Immature natural killer cell (primary cell): Measurements from ENCODE around the gene UQCC5. TPM values are rescaled to one million over a fixed set of nuclear protein-coding genes. Genes with fewer than 3 reads are reported as not detected.
"Not testable (repeated sequence)": the region's sequence is repeated elsewhere in the genome, so short reads cannot be mapped to it uniquely, and the experiment has no call there.

Experiments used
- DNase-seq, 3 donors: peaks; one replicate each; pipeline ENCODE4 v3.0.0; 2022; ENCODE audit warnings: mixed read lengths in 1 of 3
- H3K27ac Mint-ChIP-seq, 6 donors: one replicate each; pipeline ENCODE4 v1.8.0; 2020; ENCODE audit warnings: mixed read lengths in 6 of 6, mild to moderate bottlenecking in 5 of 6, inconsistent platforms in 4 of 6, moderate library complexity in 3 of 6
- H3K27me3 Mint-ChIP-seq, 3 donors: one replicate each; pipeline ENCODE4 v1.8.0; 2020 to 2021; ENCODE audit warnings: low read depth in 3 of 3, mild to moderate bottlenecking in 3 of 3, mixed read lengths in 3 of 3, moderate library complexity in 3 of 3, inconsistent platforms in 1 of 3
- H3K36me3 Mint-ChIP-seq, 3 donors: one replicate each; pipeline ENCODE4 v1.8.0; 2020; ENCODE audit warnings: mixed read lengths in 3 of 3, inconsistent platforms in 2 of 3, mild to moderate bottlenecking in 2 of 3
- H3K4me1 Mint-ChIP-seq, 2 donors: one replicate each; pipeline ENCODE4 v1.8.0; 2020; ENCODE audit warnings: inconsistent platforms in 2 of 2, mild to moderate bottlenecking in 2 of 2, mixed read lengths in 2 of 2, moderate library complexity in 1 of 2
- H3K4me3 Mint-ChIP-seq, 5 donors: one replicate each; pipeline ENCODE4 v1.8.0; 2020; ENCODE audit warnings: mild to moderate bottlenecking in 5 of 5, mixed read lengths in 5 of 5, inconsistent platforms in 3 of 5, moderate library complexity in 3 of 5
- H3K9me3 Mint-ChIP-seq, 6 donors: one replicate each; pipeline ENCODE4 v1.8.0; 2020; ENCODE audit warnings: mild to moderate bottlenecking in 6 of 6, mixed read lengths in 6 of 6, inconsistent platforms in 4 of 6, moderate library complexity in 3 of 6
- polyA plus RNA-seq, 3 donors: library from polyadenylated mRNA; unstranded; fragments of 300-500 nt; fragmentation: Illumina TruSeq; gene quantifications; one replicate each; pipeline ENCODE4 v1.2.3, GENCODE V29; 2021

The UQCC5 gene
- polyA plus RNA-seq, 3 donors from 2014 or later, result 11.7 to 27.2 (median 13.9) TPM

DNA sequence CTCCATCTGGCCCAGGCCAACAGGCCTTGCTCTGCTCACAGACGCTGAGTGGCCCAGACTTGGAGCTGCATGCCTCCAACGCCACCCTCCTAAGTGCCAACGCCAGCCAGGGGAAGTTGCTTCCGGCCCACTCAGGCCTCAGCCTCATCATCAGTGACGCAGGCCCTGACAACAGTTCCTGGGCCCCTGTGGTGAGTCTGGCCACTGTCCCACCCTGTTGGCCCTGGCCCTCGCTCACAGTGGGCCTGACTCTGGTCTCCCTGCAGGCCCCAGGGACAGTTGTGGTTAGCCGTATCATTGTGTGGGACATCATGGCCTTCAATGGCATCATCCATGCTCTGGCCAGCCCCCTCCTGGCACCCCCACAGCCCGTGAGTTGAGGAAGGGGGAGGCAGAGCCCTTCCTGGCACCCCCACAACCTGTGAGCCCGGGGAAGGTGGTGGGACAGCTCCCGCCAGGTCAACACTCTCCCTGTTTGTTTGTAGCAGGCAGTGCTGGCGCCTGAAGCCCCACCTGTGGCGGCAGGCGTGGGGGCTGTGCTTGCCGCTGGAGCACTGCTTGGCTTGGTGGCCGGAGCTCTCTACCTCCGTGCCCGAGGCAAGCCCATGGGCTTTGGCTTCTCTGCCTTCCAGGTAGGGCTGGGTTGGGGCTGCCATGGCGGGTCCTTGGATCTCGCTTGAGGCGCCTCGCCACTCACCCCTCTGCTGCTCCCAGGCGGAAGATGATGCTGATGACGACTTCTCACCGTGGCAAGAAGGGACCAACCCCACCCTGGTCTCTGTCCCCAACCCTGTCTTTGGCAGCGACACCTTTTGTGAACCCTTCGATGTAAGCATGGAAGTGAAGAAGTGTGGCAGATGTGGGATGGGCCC, 12.8 kb upstream of the UQCC5 start:
- no peak for DNase-seq
- peaks cover 0 to 3% (median 1%) of the 10 kb centered on the region in 3 donors for H3K27me3 Mint-ChIP-seq
- H3K4me3 Mint-ChIP-seq, result no peak overlapping the region
- H3K9me3 Mint-ChIP-seq, result no peaks in the 10 kb centered on the region
- no peaks in the 10 kb centered on the region for H3K36me3 Mint-ChIP-seq
- H3K4me1 Mint-ChIP-seq, result no peaks in the 10 kb centered on the region
- no peak overlapping the region for H3K27ac Mint-ChIP-seq

DNA sequence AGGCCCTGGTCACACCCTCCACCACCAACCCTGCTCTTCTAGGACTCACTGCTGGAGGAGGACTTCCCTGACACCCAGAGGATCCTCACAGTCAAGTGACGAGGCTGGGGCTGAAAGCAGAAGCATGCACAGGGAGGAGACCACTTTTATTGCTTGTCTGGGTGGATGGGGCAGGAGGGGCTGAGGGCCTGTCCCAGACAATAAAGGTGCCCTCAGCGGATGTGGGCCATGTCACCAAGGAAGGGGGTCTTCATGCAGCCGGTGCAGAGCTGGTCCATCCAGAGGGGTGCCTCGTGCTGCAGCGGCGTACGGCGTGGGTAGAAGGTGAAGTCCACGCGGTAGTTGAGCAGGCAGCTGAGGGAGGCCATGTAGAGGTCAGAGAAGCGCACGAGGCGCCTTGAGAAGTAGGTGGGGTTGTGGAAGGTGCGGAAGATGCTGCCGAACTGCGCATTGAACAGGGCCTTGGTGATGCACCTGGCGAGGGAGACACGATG, 12.1 kb upstream of the UQCC5 start:
- Mint-ChIP-seq H3K4me1 (no peaks in the 10 kb centered on the region), H3K27ac (no peak overlapping the region), H3K9me3 (no peaks in the 10 kb centered on the region), H3K4me3 (no peak overlapping the region), H3K36me3 (no peaks in the 10 kb centered on the region), H3K27me3 (peaks cover 0 to 3% (median 1%) of the 10 kb centered on the region in 3 donors)
- DNase-seq, result no peak

DNA sequence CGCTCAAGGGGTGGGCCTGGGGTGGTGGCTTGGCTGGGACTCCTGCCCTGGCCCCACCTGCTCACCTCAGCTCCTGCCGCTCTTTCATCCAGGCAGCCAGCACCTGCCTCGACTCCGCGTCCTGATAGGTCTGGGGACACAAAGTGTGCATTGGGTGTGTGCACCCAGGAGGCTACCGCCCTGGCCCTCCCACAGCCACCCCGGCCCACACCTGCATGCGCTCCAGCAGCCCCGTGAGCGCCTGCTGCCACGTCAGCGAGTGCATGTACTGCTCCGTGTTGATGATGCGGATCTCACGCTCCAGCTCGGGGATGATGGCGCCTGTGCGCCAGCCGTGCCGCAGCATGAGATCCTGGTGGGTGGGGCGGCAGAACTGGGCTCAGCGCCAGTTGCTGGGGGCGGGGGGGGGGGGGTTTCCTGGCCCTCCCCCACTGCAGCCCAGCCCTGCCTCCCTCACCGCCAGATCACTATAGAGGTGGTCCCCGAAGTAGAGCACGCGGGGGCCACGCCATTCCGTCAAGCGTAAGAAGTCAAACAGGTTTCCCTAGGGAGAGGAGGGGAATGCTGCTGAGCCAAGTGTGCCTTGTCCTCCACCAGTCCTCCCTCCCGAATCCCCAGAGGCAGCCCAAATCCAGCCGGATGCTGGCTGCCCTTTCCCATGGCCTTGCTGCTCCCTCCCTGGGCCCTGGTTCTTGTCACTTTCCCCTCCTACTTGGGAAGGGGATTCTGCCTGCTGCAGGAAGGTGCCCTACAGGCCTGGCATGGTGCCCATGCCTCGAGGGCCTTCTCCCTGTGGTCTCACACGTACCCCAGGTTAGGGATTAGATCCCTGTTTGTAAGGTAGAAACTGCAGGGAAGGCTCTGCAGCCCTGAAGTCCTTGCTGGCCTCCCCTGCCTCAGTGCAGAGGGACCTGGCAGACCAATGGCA, 11.4 kb upstream of the UQCC5 start:
- H3K27ac Mint-ChIP-seq, result no peak overlapping the region
- no peaks in the 10 kb centered on the region for H3K4me1 Mint-ChIP-seq
- H3K4me3 Mint-ChIP-seq, result no peak overlapping the region
- DNase-seq, result no peak
- H3K36me3 Mint-ChIP-seq, result no peaks in the 10 kb centered on the region
- H3K27me3 Mint-ChIP-seq, result peaks cover 0 to 3% (median 1%) of the 10 kb centered on the region in 3 donors
- no peaks in the 10 kb centered on the region for H3K9me3 Mint-ChIP-seq

DNA sequence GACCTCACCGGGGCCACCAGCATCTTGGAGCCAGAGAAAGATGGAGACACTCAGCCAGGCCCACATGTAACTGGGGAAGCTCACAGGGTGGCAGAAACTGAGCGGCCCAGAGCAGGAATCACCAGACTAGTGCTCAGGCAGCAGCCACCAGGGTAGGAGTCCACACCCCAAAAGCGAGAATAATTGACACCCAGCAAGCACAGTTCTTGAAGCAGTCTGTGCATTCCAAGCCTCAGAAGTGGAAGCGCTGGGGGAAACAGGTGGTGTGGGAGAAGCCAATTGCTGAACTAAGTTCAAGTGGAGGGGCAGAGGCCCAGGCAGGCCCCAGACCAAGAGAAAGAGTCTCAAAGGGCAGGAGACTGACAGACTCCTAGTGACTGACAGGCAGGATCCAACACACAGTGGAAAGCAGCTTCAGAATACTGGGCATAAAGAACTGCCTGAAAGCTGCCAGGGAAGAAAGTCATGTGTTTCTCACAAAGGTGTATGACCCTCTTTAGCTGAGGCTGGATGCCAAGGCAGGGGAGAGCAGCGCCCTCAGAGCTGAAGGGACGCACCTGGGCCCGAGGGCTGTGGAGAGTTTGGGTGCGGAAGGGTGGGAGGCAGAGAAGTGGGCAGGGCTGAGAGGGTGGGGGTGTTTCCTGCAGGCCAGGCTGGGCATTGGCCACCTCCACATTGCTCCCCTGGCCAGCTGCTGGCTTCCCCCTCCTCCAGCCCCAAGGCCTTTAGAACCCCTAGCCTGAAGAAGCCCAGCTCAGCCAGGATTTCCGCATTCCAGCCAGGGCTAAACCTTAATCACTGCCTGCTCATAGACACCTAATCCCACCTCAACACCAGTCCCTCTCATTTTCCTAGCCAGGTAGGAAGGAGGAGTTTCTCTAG, 10.5 kb upstream of the UQCC5 start:
- peak overlapping the region in 1 of 6 donors; percentile 28 for H3K27ac Mint-ChIP-seq
- H3K27me3 Mint-ChIP-seq, result peaks cover 0 to 3% (median 1%) of the 10 kb centered on the region in 3 donors
- no peaks in the 10 kb centered on the region for H3K9me3 Mint-ChIP-seq
- DNase-seq, result no peak
- no peaks in the 10 kb centered on the region for H3K4me1 Mint-ChIP-seq
- no peak overlapping the region for H3K4me3 Mint-ChIP-seq
- H3K36me3 Mint-ChIP-seq, result no peaks in the 10 kb centered on the region

DNA sequence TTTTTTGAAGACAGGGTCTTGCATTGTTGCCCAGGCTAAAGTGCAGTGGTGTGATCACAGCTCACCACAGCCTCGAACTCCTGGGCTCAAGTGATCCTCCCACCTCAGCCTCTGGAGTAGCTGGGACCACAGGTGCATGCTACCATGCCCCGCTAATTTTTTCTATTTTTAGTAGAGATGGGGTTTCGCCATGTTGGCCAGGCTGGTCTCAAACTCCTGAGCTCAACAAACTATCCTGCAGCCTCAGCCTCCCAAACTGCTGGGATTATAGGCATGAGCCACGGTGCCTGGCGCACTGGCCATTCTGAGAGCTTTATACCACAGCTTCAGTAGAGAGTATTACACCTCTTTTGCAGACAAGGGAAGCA, 9.8 kb upstream of the UQCC5 start:
- H3K36me3 Mint-ChIP-seq, H3K4me3 Mint-ChIP-seq, H3K4me1 Mint-ChIP-seq, H3K27ac Mint-ChIP-seq, H3K27me3 Mint-ChIP-seq, DNase-seq, H3K9me3 Mint-ChIP-seq: not testable (repeated sequence)

DNA sequence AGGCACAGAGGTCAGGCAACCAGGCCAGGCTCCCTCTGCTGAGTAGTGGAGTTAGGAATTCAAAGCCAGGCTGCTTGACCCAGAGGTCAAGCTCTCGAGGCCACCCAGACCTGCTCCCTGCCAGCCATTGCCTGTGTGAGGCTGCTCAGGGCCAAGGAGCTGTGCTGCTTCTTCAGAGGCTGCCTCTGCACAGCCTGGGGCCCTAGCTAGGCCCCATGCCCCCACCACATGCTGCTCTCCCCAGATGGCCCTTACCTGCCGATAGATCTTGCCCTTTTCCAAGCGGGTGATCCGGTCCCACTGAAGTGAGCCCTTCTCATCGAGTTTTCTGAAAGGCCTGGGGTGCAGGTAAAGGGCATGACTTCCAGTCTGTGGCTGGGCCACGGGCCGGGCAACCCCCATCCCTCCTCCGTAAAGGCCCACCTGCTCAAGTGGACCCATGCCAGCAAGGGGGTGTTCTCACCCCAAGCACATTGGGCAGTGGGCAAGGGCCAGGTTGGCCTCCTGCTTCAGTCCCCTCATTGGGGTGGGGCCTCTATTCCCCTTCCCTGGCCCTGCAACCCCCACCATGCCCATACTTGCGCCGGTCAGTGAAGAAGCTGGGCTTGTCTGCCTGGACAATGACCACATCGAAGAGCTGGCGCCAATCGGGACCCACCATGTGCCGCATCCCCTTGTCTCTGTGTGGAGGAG, 9.2 kb upstream of the UQCC5 start:
- no peak overlapping the region for H3K27ac Mint-ChIP-seq
- no peak for DNase-seq
- no peaks in the 10 kb centered on the region for H3K4me1 Mint-ChIP-seq
- no peak overlapping the region for H3K4me3 Mint-ChIP-seq
- H3K27me3 Mint-ChIP-seq, result peaks cover 0 to 3% (median 1%) of the 10 kb centered on the region in 3 donors
- no peaks in the 10 kb centered on the region for H3K9me3 Mint-ChIP-seq
- no peaks in the 10 kb centered on the region for H3K36me3 Mint-ChIP-seq

DNA sequence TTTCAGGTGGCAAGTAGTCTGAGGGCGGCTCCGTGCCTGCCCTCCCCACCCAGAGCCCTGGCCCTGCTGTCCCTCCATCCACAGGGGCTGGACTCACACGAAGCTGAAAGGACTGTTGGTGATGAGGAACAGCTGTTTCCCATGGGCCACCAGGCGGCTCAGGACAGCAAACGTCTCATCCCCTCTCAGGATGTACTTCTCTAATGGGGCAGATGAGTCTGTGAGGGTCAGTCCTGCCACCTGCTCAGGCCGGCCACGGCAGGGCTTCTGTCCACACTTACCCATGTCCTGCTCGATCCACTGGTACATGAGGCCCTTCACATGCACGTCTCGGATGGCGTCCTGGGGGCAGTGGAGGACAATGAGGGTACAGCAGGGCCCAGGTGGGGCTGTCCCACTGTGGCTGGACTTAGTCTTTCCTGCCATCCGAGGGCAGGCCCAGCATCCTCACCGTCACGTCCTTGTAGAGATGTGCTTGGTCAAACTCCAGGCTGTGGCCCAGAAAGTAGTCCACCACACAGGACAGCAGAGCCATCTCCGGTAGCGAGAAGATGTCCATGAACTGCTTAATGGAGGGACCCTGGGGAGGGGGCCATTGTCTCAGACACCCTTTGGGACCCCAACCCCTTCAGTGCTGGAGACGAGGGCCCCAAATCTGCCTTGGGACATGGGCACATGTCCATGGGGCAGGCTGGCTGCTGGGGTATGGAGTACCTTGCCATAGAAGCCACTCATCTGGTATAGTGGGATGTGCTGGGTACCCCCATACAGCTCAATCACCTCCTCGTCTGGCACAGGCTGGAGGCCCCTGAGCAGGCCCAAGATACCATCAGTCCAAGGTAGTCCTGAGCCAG, 8.4 kb upstream of the UQCC5 start:
- Mint-ChIP-seq H3K4me1 (peaks cover 0 to 3% of the 10 kb centered on the region in 2 donors), H3K9me3 (no peaks in the 10 kb centered on the region), H3K4me3 (no peak overlapping the region), H3K36me3 (no peaks in the 10 kb centered on the region), H3K27me3 (peaks cover 0 to 3% (median 1%) of the 10 kb centered on the region in 3 donors), H3K27ac (no peak overlapping the region)
- DNase-seq, result no peak

DNA sequence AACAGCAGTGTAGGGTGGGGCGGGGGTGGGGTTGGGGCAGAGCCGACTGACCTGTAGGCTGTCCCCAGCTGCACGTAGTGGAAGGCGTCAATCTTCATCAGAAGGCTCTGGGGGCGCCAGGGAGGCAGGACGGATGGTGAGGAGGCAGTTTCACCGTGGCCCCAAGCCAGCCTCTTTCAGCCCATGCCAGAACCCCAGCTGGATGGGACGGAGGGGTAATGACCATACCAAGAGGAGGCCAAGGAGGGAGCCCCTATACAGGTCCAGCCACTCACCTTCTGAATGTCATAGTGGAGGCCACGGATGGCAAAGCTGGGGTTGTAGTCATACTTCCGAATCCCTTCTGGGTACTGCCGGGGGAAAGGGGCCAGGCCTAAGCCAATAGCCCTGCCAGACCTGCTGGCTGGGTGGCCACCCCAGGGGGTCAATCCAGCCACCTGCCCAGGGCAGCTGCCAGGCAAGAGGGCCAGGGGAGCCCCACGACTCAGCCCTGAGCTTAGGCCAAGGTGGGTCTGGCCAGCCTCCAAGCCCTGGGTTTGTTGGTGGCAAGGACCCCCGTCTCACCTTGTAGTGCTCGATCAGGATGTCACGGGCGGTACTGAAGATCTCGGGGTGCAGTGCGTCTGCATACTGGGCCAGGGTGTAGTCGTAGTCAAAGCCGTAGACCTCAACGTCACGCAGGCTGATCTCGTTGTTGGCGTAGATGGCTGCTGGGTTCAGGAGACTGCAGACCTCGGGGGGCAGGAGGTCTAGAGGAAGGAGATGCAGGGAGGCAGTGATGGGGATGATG, 7.6 kb upstream of the UQCC5 start:
- no peak overlapping the region for H3K4me3 Mint-ChIP-seq
- H3K9me3 Mint-ChIP-seq, result no peaks in the 10 kb centered on the region
- no peaks in the 10 kb centered on the region for H3K36me3 Mint-ChIP-seq
- no peak for DNase-seq
- peaks cover 0 to 3% (median 1%) of the 10 kb centered on the region in 3 donors for H3K27me3 Mint-ChIP-seq
- peaks cover 0 to 3% of the 10 kb centered on the region in 2 donors for H3K4me1 Mint-ChIP-seq
- H3K27ac Mint-ChIP-seq, result no peak overlapping the region

DNA sequence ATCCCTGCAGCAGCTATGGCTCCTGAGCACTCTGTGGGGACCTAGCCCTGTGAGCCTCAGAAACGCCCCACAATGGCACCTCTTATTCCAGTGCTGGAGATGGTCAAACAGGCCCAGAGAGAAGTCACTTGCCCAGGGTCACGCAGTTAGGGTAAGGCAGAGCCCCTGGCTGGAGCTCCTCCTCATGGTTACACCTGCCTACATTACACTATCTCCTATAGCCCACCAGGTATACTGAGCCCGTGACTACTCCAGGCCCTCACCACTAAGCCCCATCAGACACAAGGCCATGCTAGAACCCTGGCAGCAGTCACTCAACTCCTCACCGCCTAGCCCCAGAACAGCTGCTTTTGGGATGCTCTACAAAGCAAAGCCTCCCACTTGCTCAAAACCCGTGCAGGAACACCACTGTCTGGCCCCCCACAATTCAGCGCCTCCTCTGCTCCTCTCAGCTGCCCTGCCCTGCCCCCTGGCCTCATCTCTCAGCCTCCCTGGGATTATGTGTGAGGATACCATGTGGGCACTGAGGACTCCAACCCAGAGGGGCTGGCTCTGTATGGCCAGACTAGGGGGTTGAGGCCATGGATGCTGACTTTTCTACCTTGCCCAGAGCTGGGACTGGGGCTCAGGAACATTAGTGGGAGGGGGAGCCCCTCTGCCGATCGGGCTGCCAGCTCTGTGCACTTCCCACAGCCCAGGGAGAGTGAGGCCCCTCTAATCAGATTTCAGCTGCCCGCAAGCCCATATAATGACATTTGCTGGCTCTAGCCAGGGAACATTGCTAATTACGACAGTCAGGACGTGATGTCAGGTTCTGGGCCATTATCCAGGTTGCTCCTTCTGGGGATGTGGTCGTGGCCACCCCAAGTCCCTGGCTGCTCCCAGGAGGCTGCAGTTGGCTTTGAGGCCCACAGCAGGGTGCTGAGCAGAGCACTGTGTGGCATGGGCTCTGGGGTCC, 6.8 kb upstream of the UQCC5 start:
- Mint-ChIP-seq H3K4me1 (peaks cover 0 to 4% of the 10 kb centered on the region in 2 donors), H3K27ac (no peak overlapping the region), H3K4me3 (no peak overlapping the region), H3K9me3 (no peaks in the 10 kb centered on the region), H3K36me3 (no peaks in the 10 kb centered on the region), H3K27me3 (peaks cover 1 to 2% (median 1%) of the 10 kb centered on the region in 3 donors)
- DNase-seq, result no peak

DNA sequence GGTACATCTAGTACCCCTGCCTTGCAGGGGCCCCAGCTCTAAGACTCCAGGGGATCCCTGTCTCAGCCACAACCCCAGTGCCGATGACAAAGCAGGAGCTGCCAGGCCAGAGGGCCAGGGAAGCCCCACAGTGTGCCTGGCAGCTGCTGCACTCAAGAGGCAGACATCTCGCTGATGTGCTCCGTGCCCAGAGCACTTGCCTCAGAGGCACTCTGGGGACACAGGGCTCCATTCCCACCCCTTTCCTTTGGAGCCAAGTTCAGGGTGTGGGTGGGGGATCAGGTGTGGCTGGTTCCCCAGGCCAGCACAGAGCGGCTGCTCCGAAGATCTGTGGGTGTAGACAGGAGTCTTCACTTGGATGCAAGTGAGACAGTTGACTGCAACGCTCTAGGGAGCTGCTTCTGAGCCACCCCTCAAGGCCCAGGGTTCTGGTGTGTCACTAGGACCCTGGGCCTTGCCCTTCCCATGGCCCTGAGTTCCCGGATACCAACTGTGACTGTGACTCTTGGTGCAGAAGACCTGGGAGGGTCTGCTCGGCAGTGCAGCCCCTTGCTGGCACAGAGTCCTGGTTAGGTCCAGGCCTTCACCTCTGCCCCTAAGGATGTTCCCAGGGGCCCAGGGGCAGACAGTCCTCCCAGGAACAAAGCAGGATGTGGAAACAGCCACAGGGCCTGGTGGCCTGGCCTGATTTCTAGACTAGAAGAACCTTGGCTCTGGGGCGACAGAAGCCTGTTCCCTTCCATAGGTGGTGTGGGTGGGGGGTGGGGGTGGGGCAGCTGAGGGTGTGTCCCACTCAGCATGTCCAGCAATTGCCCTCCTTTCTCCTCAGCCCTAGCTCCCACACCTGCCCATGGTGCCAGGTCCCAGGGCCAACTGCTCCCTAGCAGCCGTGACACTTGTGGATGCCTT, 5.2 kb upstream of the UQCC5 start:
- Mint-ChIP-seq H3K9me3 (no peaks in the 10 kb centered on the region), H3K36me3 (no peaks in the 10 kb centered on the region), H3K27ac (no peak overlapping the region), H3K4me1 (peaks cover 11% of the 10 kb centered on the region in 2 donors), H3K4me3 (no peak overlapping the region), H3K27me3 (peaks cover 1 to 5% (median 3%) of the 10 kb centered on the region in 3 donors)
- DNase-seq, result no peak
